HG02763 (cell line): Measurements from ENCODE around the gene TPPP2.

Experiments
- ATAC-seq: cut with Tn5 transposase; IDR thresholded peaks from one replicate; pipeline ENCODE4 v1.9.1; 2021; ENCODE audit warnings: mild to moderate bottlenecking, moderate library complexity; ENCODE audit not compliant: unreplicated experiment

The TPPP2 gene

GRCh38 chr14:21056520-21057163 lies 26.6 kb downstream of the TPPP2 start:
- ATAC-seq, result no peak

DNA sequence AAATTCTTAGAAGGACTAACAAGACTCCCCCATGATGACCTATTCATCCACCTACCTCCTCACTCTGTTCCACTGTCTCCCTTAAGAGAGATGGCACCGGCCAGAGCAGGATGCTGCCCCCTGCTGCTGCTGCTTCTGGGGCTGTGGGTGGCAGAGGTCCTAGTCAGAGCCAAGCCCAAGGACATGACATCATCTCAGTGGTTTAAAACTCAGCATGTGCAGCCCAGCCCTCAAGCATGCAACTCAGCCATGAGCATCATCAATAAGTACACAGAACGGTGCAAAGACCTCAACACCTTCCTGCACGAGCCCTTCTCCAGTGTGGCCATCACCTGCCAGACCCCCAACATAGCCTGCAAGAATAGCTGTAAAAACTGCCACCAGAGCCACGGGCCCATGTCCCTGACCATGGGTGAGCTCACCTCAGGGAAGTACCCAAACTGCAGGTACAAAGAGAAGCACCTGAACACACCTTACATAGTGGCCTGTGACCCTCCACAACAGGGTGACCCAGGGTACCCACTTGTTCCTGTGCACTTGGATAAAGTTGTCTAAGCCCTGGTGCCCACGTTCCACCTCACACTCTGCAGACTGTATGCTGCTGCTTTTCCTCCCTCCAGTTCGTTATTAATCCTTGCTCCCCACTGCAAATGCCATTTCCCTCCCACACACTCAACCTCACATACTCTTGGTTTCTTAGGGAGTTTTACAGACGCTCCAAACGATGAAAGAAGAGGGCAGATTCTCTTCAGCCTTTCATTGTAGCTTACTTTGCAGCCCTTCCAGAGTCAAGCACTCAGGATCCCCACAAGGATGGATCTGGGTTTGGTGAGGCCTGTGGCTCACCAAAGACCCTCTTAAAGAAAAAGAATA lies 28.0 kb downstream of the TPPP2 start, which contains the start of gene RNASE8:
Gene RNASE8 (plus strand): TSS at position 20 of the 873 bp plus-strand sequence. CDS start 71 bp downstream, at position 91.
- no peak for ATAC-seq

GRCh38 chr14:21058903-21059302 lies 28.9 kb downstream of the TPPP2 start:
- ATAC-seq, result no peak

DNA sequence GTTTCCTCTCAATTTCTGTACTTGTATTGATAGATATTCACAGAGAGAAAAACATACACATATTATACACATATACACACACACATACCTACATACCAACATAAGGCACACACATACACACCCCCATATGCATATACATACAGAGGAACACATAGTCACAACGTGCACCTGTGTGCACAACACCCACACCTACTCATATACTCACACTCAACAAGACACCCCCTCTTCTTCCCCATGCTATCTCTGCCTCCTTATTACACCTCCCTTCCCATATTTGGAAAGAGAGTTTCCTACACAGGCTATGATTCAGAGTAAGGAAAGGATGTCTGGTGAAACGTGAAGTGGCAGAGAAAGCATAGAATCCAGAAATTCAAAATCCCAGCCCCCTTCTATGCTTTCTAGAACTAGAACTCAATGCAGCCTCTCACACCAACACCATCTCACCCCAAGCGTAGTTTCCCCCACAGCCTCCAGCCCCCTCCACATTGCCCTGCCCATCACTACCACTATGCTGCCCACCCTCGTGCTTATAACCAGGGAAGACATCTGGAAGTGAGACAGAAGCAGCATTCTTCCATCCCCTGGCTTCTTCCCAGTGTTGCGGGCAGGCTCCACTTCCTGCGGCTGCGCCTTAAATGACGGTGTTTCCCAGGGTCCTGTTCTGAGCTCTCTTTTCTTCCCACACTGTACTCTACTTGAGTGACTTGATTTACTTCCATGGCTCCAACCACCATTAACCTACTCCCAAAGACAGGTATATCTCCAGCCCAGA lies 30.0 kb downstream of the TPPP2 start:
- no peak for ATAC-seq

DNA sequence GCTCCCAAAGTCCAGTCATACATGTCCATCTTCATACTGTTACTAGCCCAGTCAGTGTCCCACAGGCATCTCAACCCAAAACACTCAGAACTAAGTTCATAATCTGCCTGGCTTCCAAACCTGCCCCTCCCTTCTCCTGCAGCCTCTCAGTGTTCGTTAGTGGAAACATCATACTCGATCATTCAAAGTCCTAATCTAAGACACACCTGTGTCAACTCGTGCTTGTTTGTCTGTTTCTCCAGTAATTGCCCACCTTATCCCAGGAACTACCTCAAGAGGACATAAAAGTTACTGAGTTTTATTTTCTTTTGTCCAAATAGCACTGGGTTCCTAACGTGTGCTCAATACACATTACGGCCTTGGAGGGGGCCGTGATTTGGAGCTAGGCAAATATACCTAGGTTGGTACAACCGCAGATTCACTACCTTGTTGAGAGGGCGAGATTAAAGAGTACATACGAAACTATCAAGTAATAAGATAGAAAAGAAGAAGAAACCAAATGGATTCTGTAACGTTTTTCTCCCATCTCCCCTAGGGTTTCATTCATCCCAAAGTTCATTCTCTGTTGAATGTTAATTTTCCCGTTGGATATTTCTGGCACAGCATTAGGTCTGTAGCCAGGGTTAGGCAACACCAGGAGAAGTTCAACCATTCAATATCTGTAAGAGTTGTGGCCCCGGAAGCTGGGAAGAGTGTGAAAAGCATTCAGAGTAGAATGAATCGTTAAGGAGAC lies 30.8 kb downstream of the TPPP2 start:
- ATAC-seq, result no peak

GRCh38 chr14:21061347-21061668 lies 31.3 kb downstream of the TPPP2 start:
- ATAC-seq, result no peak

GRCh38 chr14:21063479-21063878 lies 33.5 kb downstream of the TPPP2 start:
- ATAC-seq, result no peak

DNA sequence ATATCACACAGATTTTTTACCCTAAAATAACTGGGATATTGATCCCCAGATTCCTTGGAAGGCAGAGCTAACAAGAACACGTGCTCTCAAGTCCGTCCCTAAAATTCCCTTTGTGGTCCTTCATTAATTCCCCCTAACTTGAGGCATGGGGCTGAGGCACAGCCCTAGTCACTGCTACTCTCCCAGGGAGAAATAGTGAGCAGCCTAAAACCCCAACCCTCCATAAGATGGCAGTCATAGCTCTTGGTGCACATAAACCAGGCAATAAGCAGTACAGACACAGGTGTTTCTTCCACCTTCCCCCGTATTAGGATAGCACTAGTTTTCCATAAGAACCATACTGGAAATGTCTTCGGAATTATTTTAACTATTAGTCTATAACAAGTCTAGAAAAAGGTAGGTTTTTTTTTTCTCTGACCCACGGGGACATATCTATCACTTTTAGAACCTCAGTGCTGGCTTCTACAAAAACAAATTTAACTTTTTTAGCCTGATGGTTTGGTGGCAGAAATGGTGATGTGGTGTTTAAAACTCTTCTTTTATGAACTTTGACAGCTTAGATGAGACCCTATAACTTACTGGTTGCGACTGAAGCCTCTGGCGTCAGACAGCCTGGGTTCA lies 37.0 kb downstream of the TPPP2 start:
- no peak for ATAC-seq

DNA sequence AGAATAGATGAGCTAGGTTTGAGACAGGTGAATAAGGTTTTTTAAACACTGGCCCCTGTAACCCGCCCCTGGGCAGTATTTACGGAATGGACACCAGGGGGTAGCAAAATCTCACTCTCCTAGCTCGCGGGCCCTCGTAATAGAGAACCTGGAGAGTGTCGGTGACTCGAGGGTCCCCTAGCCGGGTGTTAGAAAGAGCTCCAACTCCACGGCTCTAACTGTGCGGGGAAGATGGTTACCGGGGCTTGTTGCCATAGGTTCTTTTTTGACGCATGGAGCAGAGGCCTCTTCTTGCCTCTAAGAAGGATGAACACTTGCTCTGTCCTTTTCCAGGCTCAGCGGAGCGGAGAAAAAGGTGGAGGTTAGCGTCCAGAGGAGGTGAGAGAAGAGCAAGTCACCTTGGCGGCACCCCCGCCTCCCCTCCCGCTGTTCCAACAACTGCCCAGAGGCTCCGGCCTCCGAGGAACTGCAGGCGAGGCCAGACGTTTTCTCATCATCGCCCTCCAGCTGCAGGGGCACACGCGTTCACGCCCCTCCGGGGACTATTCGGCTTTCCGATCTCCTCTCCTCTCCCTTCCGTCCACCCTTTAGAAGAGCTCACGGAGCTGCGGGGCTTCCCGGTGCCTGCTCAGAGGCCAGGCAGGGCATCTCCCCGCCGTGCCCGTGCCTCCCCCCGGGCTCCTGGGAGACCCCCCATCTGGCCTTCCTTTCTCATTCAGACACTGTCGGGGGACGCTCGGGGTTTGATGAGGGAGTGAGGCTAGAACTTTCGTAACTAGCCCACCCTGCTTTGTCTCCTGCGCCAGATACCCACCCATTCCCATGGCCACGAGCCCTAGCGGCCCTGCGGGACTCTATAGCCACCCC lies 38.7 kb downstream of the TPPP2 start:
- no peak for ATAC-seq

DNA sequence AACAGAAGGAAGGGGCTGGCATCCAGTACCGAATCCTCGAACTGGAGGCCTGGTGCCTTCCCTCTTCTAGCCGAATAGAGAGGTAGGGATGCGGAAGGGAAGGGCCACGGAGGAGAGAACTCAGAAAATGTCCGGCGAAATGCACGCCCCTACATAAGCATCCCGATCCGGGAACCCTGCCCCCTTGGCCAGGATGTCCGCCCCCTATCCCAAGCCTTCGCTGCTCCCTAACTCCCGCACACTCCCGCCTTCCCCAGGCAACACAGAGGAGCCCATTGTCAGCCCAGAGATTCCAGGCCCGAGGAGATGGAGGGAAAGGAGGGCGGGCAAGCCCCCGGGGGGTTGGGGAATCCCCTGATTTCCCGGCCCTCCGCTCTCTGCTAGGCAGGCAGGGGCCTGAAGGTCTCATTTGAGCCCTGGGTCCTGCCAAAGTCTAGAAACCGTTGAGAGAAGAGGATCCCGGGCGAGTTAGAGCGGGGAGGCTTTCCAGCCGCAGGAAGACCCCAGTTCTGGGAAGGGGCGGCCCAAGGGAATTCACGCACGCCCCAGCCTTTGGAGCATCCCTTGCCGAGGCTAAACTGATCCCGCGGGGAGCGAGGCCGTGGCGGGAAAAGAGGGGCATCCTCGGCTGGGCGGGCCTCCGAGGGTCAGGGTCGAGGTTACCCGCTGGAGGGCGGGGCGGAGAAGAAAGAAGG lies 39.5 kb downstream of the TPPP2 start:
- no peak for ATAC-seq

GRCh38 chr14:21070083-21070609 lies 40.1 kb downstream of the TPPP2 start, which contains the start of gene ARHGEF40:
TSS of gene ARHGEF40 (plus strand) at chr14:21070304. CDS start at chr14:21070397, 93 bp downstream.
- ATAC-seq, result no peak

DNA sequence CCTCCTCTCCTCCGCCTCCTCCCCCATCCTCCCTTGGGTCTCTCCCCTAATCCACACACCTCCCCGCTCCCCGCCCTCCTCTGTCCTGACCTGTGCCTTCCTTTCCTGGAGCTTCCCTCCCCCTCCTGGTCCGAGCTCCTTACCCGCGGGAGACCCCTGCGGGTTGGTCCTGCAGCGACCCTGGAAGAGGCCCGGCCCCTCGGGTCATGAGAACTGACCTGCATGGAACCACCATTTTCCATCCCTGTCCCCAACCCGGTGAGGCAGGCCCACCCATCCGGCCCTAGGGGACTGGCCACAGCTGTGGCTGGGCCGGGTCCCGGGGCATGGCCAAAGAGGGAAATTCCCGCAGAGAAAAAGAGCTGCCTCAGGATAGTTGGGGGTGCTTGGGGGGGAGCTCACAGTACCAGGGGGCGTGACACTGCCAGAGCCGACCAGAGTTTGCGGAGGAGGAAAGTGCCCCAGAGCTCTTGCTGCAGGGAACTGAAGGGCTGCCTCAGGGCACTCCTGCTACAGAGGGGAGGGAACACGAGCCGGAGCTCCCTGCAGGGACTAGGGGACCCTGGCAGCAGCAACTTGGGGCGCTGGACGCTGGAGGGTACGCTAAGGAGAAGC lies 40.7 kb downstream of the TPPP2 start:
- ATAC-seq, result no peak

DNA sequence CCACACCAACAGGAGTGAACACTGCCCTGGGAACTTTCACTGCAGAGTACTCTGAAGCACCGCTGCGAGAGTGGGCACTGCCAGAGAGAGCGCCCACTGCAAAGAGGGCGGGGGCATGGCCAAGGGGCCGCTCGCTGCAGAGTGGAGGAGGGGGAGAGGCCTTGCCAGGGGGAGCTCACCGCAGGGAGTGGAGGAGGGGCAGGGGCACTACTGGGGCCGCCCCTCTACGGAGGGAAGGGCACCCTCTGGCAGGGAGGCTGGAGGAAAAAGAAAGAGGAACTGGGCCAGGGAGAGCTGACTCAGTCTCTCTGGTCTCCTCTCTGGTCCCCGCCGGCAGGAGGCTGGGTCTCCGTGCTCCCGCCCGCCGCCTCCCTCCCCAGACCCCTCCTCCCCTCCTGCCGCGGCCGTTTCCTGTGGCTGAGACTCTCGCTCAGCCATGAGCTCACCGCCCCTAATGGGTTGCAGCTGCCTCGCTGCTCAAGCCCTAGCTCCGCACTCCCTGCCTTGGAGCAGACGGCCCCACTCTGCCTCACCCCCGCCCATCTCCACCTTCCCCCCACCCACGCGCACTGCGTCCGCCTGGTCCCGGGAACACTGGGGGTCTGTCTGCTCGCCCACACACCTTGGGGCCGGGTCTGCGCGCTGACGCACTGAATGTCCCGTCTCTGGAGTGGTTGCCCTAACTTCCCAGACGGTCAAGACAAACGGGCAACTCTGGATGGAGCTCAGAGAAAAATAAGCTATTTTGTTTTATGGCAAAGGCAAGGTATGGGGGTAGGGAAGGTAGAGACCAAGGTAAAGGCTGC lies 41.4 kb downstream of the TPPP2 start:
- peak; percentile 75 for ATAC-seq

GRCh38 chr14:21072031-21072473 lies 42.0 kb downstream of the TPPP2 start:
- ATAC-seq, result no peak

DNA sequence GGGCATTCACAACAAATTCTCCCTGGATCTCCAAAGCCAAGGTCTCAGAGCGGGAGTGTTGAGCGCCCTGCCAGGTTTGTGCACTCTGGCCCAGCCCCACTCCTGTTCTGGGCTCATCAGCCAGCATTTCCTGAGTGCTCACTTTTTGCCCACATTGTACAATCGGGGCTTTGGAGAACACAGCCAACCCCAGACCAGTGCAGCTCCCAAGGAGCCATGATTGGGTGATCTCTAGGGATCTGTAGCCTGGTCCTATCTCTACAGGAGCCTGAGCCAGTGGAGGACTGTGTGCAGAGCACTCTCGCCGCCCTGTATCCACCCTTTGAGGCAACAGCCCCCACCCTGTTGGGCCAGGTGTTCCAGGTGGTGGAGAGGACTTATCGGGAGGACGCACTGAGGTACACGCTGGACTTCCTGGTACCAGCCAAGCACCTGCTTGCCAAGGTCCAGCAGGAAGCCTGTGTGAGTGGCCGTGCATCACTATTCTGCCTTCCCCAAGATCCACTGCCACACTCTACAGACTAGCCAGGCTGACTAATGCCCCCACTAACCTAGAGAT lies 42.8 kb downstream of the TPPP2 start:
- no peak for ATAC-seq

DNA sequence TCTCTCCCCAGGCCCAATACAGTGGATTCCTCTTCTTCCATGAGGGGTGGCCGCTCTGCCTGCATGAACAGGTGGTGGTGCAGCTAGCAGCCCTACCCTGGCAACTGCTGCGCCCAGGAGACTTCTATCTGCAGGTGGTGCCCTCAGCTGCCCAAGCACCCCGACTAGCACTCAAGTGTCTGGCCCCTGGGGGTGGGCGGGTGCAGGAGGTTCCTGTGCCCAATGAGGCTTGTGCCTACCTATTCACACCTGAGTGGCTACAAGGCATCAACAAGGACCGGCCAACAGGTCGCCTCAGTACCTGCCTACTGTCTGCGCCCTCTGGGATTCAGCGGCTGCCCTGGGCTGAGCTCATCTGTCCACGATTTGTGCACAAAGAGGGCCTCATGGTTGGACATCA lies 43.9 kb downstream of the TPPP2 start:
- no peak for ATAC-seq
